ENCODE measurements around the gene FADS1. TPM values are rescaled to one million over a fixed set of nuclear protein-coding genes. Genes with fewer than 3 reads are reported as not detected.

FADS1 gene
- total RNA-seq, 2 experiments from 2014 or later = 33.9 to 34.4 TPM

- no peak for TF ChIP-seq CTCF (IDR thresholded peaks at IDR 0.05)
- POLR2A ChIA-PET = interaction anchor here (13.6 kb wide), 1 partner anchor 18 kb away, joined by 119 read pairs; the partner anchor contains the start of gene FADS1
- Mint-ChIP-seq H3K9me3 (no peaks in the 10 kb centered on the region), H3K4me1 (ENCODE audit: low read depth) (peaks cover 45% of the 10 kb centered on the region), H3K4me3 (peak overlapping the region; percentile 43), H3K27ac (no peak overlapping the region), H3K27me3 (no peaks in the 10 kb centered on the region), H3K36me3 (ENCODE audit: low read depth) (peaks cover 61% of the 10 kb centered on the region)
- ATAC-seq (no peak), DNase-seq (no peak)
- intact Hi-C loops (cut with micrococcal nuclease) = no loop called here
- CTCF ChIA-PET = interaction anchor here (2.4 to 4.7 kb wide), 6 partner anchors 8 to 313 kb away, joined by 5 to 49 read pairs (median 32); partner anchors contain the start of gene FADS1
These were observed 21.3 kb downstream of the FADS1 start for GRCh38 chr11:61795459-61795858.

DNA sequence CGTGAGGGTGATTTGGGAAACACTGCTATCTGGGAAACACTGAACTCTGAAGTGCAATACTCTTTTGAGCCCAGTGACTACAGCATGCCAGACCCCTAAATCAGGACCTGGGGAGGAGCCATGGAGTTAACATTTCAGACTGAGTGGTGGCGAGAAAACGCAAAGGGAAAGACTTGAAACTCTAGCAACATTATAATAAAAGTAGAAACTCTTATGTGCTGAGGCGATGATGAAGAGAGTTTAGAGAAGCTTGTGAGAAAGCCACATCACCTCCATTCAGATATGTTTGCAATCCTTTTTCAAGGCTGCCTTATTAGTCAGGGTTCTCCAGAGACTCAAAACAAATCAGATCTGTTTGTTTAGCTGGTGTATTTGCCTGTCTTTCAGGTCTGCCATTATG is 22.2 kb downstream of the FADS1 start:
- Mint-ChIP-seq H3K27ac (no peak overlapping the region), H3K4me1 (ENCODE audit: low read depth) (peaks cover 52% of the 10 kb centered on the region), H3K27me3 (no peaks in the 10 kb centered on the region), H3K4me3 (peak overlapping the region; percentile 43), H3K9me3 (no peaks in the 10 kb centered on the region), H3K36me3 (ENCODE audit: low read depth) (peaks cover 64% of the 10 kb centered on the region)
- CTCF ChIA-PET = interaction anchor here (1.9 to 4.7 kb wide), 3 partner anchors 12 to 21 kb away, joined by 5 to 49 read pairs (median 44); partner anchors contain the start of gene FADS1
- DNase-seq (no peak), ATAC-seq (no peak)
- intact Hi-C loops (cut with micrococcal nuclease) = no loop called here
- TF ChIP-seq CTCF (IDR thresholded peaks at IDR 0.05) = no peak
- POLR2A ChIA-PET = interaction anchor here (1.3 to 13.6 kb wide), 4 partner anchors 7 to 19 kb away, joined by 5 to 119 read pairs (median 24); partner anchors contain the start of gene FADS1

DNA sequence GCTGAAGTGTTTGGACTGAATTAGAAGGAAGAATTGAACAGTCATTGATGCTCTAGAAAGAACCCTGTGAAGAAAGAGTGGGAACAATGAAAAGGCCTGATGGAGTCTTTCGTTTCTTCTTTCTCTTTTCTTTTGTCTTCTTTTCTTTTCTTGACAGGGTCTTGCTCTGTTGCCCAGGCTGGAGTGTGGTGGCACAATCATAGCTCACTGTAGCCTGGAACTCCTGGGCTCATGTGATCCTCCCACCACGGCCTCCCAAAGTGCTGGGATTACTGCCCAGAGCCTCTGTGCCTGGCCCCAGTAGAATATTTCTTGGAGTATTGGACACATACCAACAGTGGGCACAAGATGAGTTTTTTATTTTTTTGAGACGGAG is 23.0 kb downstream of the FADS1 start:
- ChIA-PET CTCF (interaction anchor here (0.9 to 1.9 kb wide), 4 partner anchors 16 to 288 kb away, joined by 3 to 5 read pairs (median 4); no protein-coding TSS in a partner anchor), POLR2A (interaction anchor here (0.6 to 5.1 kb wide), 10 partner anchors 8 to 737 kb away, joined by 3 to 32 read pairs (median 6); partner anchors contain the start of genes FADS1 and FADS2)
- peak overlapping the region; percentile 86 for H3K27ac Mint-ChIP-seq
- H3K4me3 Mint-ChIP-seq = peak overlapping the region; percentile 89
- peaks cover 63% of the 10 kb centered on the region for H3K36me3 Mint-ChIP-seq (ENCODE audit: low read depth)
- no peaks in the 10 kb centered on the region for H3K9me3 Mint-ChIP-seq
- intact Hi-C loops (cut with micrococcal nuclease) = no loop called here
- ATAC-seq = no peak
- DNase-seq = no peak
- no peak for TF ChIP-seq CTCF (IDR thresholded peaks at IDR 0.05)
- H3K27me3 Mint-ChIP-seq = no peaks in the 10 kb centered on the region
- H3K4me1 Mint-ChIP-seq (ENCODE audit: low read depth) = peaks cover 54% of the 10 kb centered on the region

DNA sequence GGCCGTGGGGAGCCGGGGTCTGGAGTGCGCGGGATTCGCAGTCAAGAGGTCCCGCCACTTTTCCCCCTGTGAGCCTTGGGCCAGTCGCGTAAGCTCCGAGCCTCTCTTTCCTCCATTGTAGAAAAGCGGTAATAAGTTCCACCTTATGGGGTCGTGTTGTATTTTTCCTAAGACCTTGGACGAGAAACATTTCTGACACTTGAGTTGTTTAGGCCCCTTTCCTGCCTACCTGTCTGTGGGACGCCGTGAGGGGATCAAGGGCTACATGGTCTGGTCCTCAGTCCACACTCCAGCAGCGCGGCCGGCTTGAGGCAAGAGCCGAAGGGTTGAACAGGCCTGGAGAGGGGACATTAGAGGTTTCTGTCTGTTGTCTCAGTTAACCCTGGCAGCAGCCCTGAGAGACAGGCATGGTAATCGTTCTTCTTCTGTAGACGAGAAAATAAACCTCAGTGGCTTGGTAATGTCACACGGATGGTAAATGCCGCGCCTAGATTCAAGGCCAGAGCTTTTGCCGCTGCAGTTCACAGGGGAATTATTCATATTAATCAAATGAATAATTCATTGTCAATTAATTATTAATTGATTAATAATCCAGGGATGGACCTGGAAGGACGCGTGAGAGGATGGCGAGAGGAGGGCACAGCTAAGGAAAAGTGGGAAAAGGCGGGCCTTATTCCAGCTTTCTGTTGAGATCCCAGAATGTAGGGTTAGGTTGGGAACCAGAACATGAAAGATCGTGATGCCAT is 23.5 kb downstream of the FADS1 start:
- ChIA-PET POLR2A (interaction anchor here (0.8 to 5.1 kb wide), 16 partner anchors 8 to 172 kb away, joined by 3 to 32 read pairs (median 5); partner anchors contain the start of genes FADS1 and FADS2), CTCF (interaction anchor here (0.6 to 2.1 kb wide), 11 partner anchors 14 to 314 kb away, joined by 3 to 9 read pairs (median 4); partner anchors contain the start of gene FADS1)
- Mint-ChIP-seq H3K36me3 (ENCODE audit: low read depth) (peaks cover 66% of the 10 kb centered on the region), H3K27me3 (no peaks in the 10 kb centered on the region), H3K9me3 (no peaks in the 10 kb centered on the region), H3K4me1 (ENCODE audit: low read depth) (peaks cover 57% of the 10 kb centered on the region), H3K27ac (peak overlapping the region; percentile 100), H3K4me3 (peak overlapping the region; percentile 89)
- intact Hi-C loops (cut with micrococcal nuclease) = no loop called here
- ATAC-seq (peak; percentile 26), DNase-seq (no peak)
- no peak for TF ChIP-seq CTCF (IDR thresholded peaks at IDR 0.05)

All from activated CD8-positive, alpha-beta T cell treated with anti-CD3 and anti-CD28 coated beads for 36 hours (primary cell).